RCC 7860 (cell line): ENCODE results near the gene CA11.

Experiments used
- DNase-seq: peaks from one replicate; pipeline ENCODE4 v3.0.0-alpha.2; 2015; ENCODE audit warnings: low spot score
- FAIRE-seq: peaks from 2 replicates; lab custom pipeline; 2012; peaks lifted over from hg19 to GRCh38; lab: Jason Lieb, UNC

CA11 gene

GRCh38 chr19:48595171-48595570, 50.8 kb downstream of the CA11 start:
- DNase-seq = no peak
- no peak for FAIRE-seq

GRCh38 chr19:48591021-48591420, 55.0 kb downstream of the CA11 start:
- FAIRE-seq = no peak
- DNase-seq = no peak

- peak; percentile 92 for DNase-seq
- FAIRE-seq = peak; percentile 75
These were observed 57.2 kb downstream of the CA11 start for GRCh38 chr19:48588670-48589401.
